ENCODE measurements around the gene FERD3L. TPM values are rescaled to one million over a fixed set of nuclear protein-coding genes. Genes with fewer than 3 reads are reported as not detected.

The FERD3L gene
- total and polyA plus RNA-seq, 2 of the 8 experiments (the other 6 are each of a cell fraction or from before 2014, with no cell fraction given) = not detected

GRCh38 chr7:19178595-19178994 is 33.4 kb upstream of the FERD3L start (continued):
- TF ChIP-seq ATF3 (IDR thresholded peaks at IDR 0.05; ENCODE audit: insufficient read depth, low read depth, low read length) (no peak), POLR2AphosphoS5 (IDR thresholded peaks at IDR 0.05; ENCODE audit: low read depth, low read length) (no peak), CHD2 (IDR thresholded peaks at IDR 0.05; ENCODE audit: low read length) (no peak), RNF2 (IDR thresholded peaks at IDR 0.05; ENCODE audit: borderline replicate concordance, low read depth, low read length, missing control alignments, poor library complexity, severe bottlenecking) (no peak), ASH2L (IDR thresholded peaks at IDR 0.05; ENCODE audit: low read length) (no peak), JUN (IDR thresholded peaks at IDR 0.05; ENCODE audit: low read depth, low read length) (no peak), RXRA (IDR thresholded peaks at IDR 0.05; ENCODE audit: insufficient read depth, low read depth, low read length) (no peak)
- TF ChIP-seq, protein P1, sequence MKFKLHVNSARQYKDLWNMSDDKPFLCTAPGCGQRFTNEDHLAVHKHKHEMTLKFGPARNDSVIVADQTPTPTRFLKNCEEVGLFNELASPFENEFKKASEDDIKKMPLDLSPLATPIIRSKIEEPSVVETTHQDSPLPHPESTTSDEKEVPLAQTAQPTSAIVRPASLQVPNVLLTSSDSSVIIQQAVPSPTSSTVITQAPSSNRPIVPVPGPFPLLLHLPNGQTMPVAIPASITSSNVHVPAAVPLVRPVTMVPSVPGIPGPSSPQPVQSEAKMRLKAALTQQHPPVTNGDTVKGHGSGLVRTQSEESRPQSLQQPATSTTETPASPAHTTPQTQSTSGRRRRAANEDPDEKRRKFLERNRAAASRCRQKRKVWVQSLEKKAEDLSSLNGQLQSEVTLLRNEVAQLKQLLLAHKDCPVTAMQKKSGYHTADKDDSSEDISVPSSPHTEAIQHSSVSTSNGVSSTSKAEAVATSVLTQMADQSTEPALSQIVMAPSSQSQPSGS (IDR thresholded peaks at IDR 0.05; ENCODE audit: low read length) = no peak
- TF ChIP-seq, protein P2, sequence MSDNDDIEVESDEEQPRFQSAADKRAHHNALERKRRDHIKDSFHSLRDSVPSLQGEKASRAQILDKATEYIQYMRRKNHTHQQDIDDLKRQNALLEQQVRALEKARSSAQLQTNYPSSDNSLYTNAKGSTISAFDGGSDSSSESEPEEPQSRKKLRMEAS (IDR thresholded peaks at IDR 0.05) = no peak

Data from H1 (cell line).